WTC11 (cell line): ENCODE measurements around the gene SLC24A3. TPM values are rescaled to one million over a fixed set of nuclear protein-coding genes. Genes with fewer than 3 reads are reported as not detected.

Experiments
- ATAC-seq: fragments of 200-7000 bp; cut with Tn5 transposase; 2 replicates; pipeline ENCODE4 v1.10.0; 2021; ENCODE audit warnings: mild to moderate bottlenecking, moderate library complexity
- CTCF ChIA-PET: fragments of 300-600 bp; sonication (Branson Sonifier 250); formaldehyde crosslinking; loops from one replicate; lab custom pipeline; 2021; ENCODE audit warnings: antibody characterized with exemption; lab: Charles Lee
- POLR2A ChIA-PET: fragments of 350-600 bp; sonication (Branson Sonifier 250); formaldehyde crosslinking; loops from one replicate; lab custom pipeline; 2021; ENCODE audit warnings: antibody characterized with exemption; lab: Charles Lee
- DNase-seq: peaks from one replicate; pipeline ENCODE4 v3.0.0; 2021; ENCODE audit warnings: low spot score
- H3K27ac Mint-ChIP-seq: 2 replicates; pipeline ENCODE4 v1.8.0; 2021; ENCODE audit warnings: mixed read lengths
- H3K27me3 Mint-ChIP-seq: 2 replicates; pipeline ENCODE4 v1.8.0; 2021; ENCODE audit warnings: low read depth, mild to moderate bottlenecking, moderate library complexity, mixed read lengths
- H3K36me3 Mint-ChIP-seq: 2 replicates; pipeline ENCODE4 v1.8.0; 2021; ENCODE audit warnings: mixed read lengths
- H3K4me1 Mint-ChIP-seq: 2 replicates; pipeline ENCODE4 v1.8.0; 2022; ENCODE audit warnings: mixed read lengths
- H3K4me3 Mint-ChIP-seq: 2 replicates; pipeline ENCODE4 v1.8.0; 2021; ENCODE audit warnings: mild to moderate bottlenecking, moderate library complexity, mixed read lengths
- H3K9me3 Mint-ChIP-seq: 2 replicates; pipeline ENCODE4 v1.8.0; 2021; ENCODE audit warnings: mixed read lengths
- EMX1 ChIP-seq: fragments of 250-450 bp; sonication (Bioruptor Pico); IDR thresholded peaks from 2 replicates; pipeline ENCODE4 v1.8.0; 2021; ENCODE audit warnings: mild to moderate bottlenecking
- ETV6 ChIP-seq: sonication (generic); formaldehyde crosslinking; IDR thresholded peaks from 2 replicates; pipeline ENCODE4 v1.8.1; 2022; ENCODE audit warnings: mild to moderate bottlenecking, missing genetic modification reagents
- FOXK1 ChIP-seq: sonication (generic); formaldehyde crosslinking; IDR thresholded peaks from 2 replicates; pipeline ENCODE4 v1.8.0; 2022; ENCODE audit warnings: mild to moderate bottlenecking, moderate library complexity, missing genetic modification reagents
- GABPB1 ChIP-seq: sonication (generic); formaldehyde crosslinking; IDR thresholded peaks from 2 replicates; pipeline ENCODE4 v1.8.1; 2023; ENCODE audit warnings: mild to moderate bottlenecking, missing genetic modification reagents
- HMGA2 ChIP-seq: fragments of 250-450 bp; sonication (Bioruptor Pico); IDR thresholded peaks from 2 replicates; pipeline ENCODE4 v1.4.0; 2021; ENCODE audit warnings: mild to moderate bottlenecking, moderate library complexity
- JAZF1 ChIP-seq: fragments of 250-450 bp; sonication (Bioruptor Pico); IDR thresholded peaks from 2 replicates; pipeline ENCODE4 v1.9.0; 2021; ENCODE audit warnings: moderate library complexity, mild to moderate bottlenecking, inconsistent platforms
- NFYB ChIP-seq: sonication (generic); formaldehyde crosslinking; conservative IDR thresholded peaks from 2 replicates; pipeline ENCODE4 v1.8.0; 2022; ENCODE audit warnings: low read depth, missing genetic modification reagents
- NR3C1 ChIP-seq: sonication (generic); formaldehyde crosslinking; conservative IDR thresholded peaks from 2 replicates; pipeline ENCODE4 v1.8.1; 2023; ENCODE audit warnings: low read depth, mild to moderate bottlenecking, missing genetic modification reagents
- RORB ChIP-seq: fragments of 250-450 bp; sonication (Bioruptor Pico); IDR thresholded peaks from 2 replicates; pipeline ENCODE4 v1.9.0; 2021; ENCODE audit warnings: mild to moderate bottlenecking
- SMAD3 ChIP-seq: sonication (generic); formaldehyde crosslinking; IDR thresholded peaks from 2 replicates; pipeline ENCODE4 v1.8.0; 2022; ENCODE audit warnings: missing genetic modification reagents, mild to moderate bottlenecking, borderline replicate concordance
- SOX15 ChIP-seq: fragments of 250-450 bp; sonication (Bioruptor Pico); IDR thresholded peaks from 2 replicates; pipeline ENCODE4 v1.9.0; 2021; ENCODE audit warnings: mild to moderate bottlenecking
- SP1 ChIP-seq: sonication (generic); formaldehyde crosslinking; conservative IDR thresholded peaks from 2 replicates; pipeline ENCODE4 v1.8.1; 2022; ENCODE audit warnings: missing genetic modification reagents
- TEAD1 ChIP-seq: sonication (generic); formaldehyde crosslinking; IDR thresholded peaks from 2 replicates; pipeline ENCODE4 v1.8.0; 2022; ENCODE audit warnings: mild to moderate bottlenecking, missing genetic modification reagents
- TEAD4 ChIP-seq: sonication (generic); formaldehyde crosslinking; IDR thresholded peaks from 2 replicates; pipeline ENCODE4 v1.8.0; 2022; ENCODE audit warnings: mild to moderate bottlenecking, missing genetic modification reagents
- ZNF138 ChIP-seq: sonication (generic); formaldehyde crosslinking; conservative IDR thresholded peaks from 2 replicates; pipeline ENCODE4 v1.8.1; 2022; ENCODE audit warnings: mild to moderate bottlenecking, moderate library complexity, missing genetic modification reagents
- ZNF219 ChIP-seq: sonication (generic); formaldehyde crosslinking; IDR thresholded peaks from 2 replicates; pipeline ENCODE4 v1.8.0; 2023; ENCODE audit warnings: missing genetic modification reagents, mild to moderate bottlenecking, borderline replicate concordance
- ZNF423 ChIP-seq: fragments of 250-450 bp; sonication (Bioruptor Pico); IDR thresholded peaks from 2 replicates; pipeline ENCODE4 v2.1.2; 2022; ENCODE audit warnings: mild to moderate bottlenecking, moderate library complexity
- total RNA-seq: library from RNA; stranded (reverse); gene quantifications from 3 replicates; pipeline ENCODE4 v1.2.3, GENCODE V29; 2021
- TF ChIP-seq, protein P1 (sequence below): sonication (generic); formaldehyde crosslinking; IDR thresholded peaks from 2 replicates; pipeline ENCODE4 v1.8.0; 2023; ENCODE audit warnings: missing genetic modification reagents, mild to moderate bottlenecking, borderline replicate concordance
- TF ChIP-seq, protein P2 (sequence below): fragments of 250-450 bp; sonication (Bioruptor Pico); IDR thresholded peaks from 2 replicates; pipeline ENCODE4 v1.9.0; 2021; ENCODE audit warnings: moderate library complexity, mild to moderate bottlenecking, inconsistent platforms, borderline replicate concordance
- TF ChIP-seq, protein P3 (sequence below): sonication (generic); formaldehyde crosslinking; IDR thresholded peaks from 2 replicates; pipeline ENCODE4 v1.8.0; 2022; ENCODE audit warnings: mild to moderate bottlenecking, missing genetic modification reagents
- TF ChIP-seq, protein P4 (sequence below): sonication (generic); formaldehyde crosslinking; IDR thresholded peaks from 2 replicates; pipeline ENCODE4 v1.8.1; 2022; ENCODE audit warnings: low read depth, missing genetic modification reagents, borderline replicate concordance
- TF ChIP-seq, protein P5 (sequence below): sonication (generic); formaldehyde crosslinking; IDR thresholded peaks from 2 replicates; pipeline ENCODE4 v1.8.0; 2023; ENCODE audit warnings: missing genetic modification reagents
- TF ChIP-seq, protein P6 (sequence below): sonication (generic); formaldehyde crosslinking; IDR thresholded peaks from 2 replicates; pipeline ENCODE4 v1.8.1; 2022; ENCODE audit warnings: missing genetic modification reagents, borderline replicate concordance
- TF ChIP-seq, protein P7 (sequence below): sonication (generic); formaldehyde crosslinking; IDR thresholded peaks from 2 replicates; pipeline ENCODE4 v1.8.1; 2023; ENCODE audit warnings: mild to moderate bottlenecking, missing genetic modification reagents, moderate library complexity
- TF ChIP-seq, protein P8 (sequence below): sonication (generic); formaldehyde crosslinking; conservative IDR thresholded peaks from 2 replicates; pipeline ENCODE4 v1.8.1; 2022; ENCODE audit warnings: mild to moderate bottlenecking, missing genetic modification reagents
- TF ChIP-seq, protein P9 (sequence below): sonication (generic); formaldehyde crosslinking; IDR thresholded peaks from 2 replicates; pipeline ENCODE4 v1.8.0; 2022; ENCODE audit warnings: mild to moderate bottlenecking, missing genetic modification reagents

SLC24A3 gene
- total RNA-seq, 1 experiment from 2014 or later: 5.7 TPM

DNA sequence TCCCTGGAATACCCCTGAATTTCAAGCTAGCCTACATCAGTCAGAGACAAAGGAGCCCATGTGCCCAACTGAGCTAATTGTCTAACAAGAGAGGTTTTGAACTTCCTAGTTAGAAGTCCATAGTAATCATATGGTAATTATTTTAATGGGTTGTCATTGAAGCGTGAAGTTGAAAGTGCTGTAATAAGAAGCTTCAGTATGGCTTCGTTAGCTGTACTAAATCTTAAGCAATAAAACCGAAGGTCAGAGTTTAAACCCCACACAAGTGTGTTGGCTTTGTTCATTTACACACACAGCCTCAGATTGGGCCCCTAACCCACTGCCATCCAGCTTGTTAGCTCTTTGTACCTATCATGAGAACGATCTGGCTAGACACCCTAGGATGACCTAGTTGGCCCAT, 350.0 kb downstream of the SLC24A3 start:
- POLR2A ChIA-PET: no interaction called here
- no peaks in the 10 kb centered on the region for H3K27me3 Mint-ChIP-seq

DNA sequence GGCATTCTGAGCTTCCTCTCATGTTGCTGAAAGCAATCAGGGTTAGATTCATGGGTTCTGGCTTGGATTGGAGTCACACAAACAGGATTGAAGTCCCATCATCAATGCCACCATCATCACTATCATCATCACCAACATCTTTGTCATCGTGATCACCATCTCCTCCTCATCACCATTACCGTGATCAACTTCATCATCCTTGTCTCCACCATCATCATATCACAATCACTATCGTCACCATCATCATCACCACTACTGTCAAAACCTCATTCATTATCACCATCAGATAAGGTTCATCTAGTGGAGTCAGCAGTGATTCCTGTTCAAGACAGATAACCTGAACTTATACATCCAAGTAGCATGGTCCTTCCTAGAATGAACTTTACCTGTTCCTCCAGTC, 351.8 kb downstream of the SLC24A3 start:
- DNase-seq (no peak), ATAC-seq (no peak)
- Mint-ChIP-seq H3K4me1 (peaks cover 6% of the 10 kb centered on the region), H3K36me3 (no peaks in the 10 kb centered on the region), H3K9me3 (peaks cover 4% of the 10 kb centered on the region; the same call in 1 of the 2 replicates), H3K4me3 (no peak overlapping the region), H3K27me3 (no peaks in the 10 kb centered on the region), H3K27ac (no peak overlapping the region)
- POLR2A ChIA-PET: no interaction called here
- CTCF ChIA-PET: no interaction called here
- TF ChIP-seq, protein P1, sequence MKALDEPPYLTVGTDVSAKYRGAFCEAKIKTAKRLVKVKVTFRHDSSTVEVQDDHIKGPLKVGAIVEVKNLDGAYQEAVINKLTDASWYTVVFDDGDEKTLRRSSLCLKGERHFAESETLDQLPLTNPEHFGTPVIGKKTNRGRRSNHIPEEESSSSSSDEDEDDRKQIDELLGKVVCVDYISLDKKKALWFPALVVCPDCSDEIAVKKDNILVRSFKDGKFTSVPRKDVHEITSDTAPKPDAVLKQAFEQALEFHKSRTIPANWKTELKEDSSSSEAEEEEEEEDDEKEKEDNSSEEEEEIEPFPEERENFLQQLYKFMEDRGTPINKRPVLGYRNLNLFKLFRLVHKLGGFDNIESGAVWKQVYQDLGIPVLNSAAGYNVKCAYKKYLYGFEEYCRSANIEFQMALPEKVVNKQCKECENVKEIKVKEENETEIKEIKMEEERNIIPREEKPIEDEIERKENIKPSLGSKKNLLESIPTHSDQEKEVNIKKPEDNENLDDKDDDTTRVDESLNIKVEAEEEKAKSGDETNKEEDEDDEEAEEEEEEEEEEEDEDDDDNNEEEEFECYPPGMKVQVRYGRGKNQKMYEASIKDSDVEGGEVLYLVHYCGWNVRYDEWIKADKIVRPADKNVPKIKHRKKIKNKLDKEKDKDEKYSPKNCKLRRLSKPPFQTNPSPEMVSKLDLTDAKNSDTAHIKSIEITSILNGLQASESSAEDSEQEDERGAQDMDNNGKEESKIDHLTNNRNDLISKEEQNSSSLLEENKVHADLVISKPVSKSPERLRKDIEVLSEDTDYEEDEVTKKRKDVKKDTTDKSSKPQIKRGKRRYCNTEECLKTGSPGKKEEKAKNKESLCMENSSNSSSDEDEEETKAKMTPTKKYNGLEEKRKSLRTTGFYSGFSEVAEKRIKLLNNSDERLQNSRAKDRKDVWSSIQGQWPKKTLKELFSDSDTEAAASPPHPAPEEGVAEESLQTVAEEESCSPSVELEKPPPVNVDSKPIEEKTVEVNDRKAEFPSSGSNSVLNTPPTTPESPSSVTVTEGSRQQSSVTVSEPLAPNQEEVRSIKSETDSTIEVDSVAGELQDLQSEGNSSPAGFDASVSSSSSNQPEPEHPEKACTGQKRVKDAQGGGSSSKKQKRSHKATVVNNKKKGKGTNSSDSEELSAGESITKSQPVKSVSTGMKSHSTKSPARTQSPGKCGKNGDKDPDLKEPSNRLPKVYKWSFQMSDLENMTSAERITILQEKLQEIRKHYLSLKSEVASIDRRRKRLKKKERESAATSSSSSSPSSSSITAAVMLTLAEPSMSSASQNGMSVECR (CRISPR knock-in tag): no peak
- TF ChIP-seq JAZF1 (no peak), ZNF423 (CRISPR knock-in tag) (no peak), FOXK1 (CRISPR knock-in tag) (no peak), SMAD3 (no peak), TEAD1 (CRISPR knock-in tag) (no peak), NFYB (CRISPR knock-in tag) (no peak), ZNF138 (CRISPR knock-in tag) (no peak), SP1 (CRISPR knock-in tag) (no peak), HMGA2 (CRISPR knock-in tag) (no peak)
- TF ChIP-seq, protein P2, sequence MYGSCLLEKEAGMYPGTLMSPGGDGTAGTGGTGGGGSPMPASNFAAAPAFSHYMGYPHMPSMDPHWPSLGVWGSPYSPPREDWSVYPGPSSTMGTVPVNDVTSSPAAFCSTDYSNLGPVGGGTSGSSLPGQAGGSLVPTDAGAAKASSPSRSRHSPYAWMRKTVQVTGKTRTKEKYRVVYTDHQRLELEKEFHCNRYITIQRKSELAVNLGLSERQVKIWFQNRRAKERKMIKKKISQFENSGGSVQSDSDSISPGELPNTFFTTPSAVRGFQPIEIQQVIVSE (CRISPR knock-in tag): no peak
- TF ChIP-seq, protein P3, sequence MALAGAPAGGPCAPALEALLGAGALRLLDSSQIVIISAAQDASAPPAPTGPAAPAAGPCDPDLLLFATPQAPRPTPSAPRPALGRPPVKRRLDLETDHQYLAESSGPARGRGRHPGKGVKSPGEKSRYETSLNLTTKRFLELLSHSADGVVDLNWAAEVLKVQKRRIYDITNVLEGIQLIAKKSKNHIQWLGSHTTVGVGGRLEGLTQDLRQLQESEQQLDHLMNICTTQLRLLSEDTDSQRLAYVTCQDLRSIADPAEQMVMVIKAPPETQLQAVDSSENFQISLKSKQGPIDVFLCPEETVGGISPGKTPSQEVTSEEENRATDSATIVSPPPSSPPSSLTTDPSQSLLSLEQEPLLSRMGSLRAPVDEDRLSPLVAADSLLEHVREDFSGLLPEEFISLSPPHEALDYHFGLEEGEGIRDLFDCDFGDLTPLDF (CRISPR knock-in tag): no peak
- TF ChIP-seq, protein P4, sequence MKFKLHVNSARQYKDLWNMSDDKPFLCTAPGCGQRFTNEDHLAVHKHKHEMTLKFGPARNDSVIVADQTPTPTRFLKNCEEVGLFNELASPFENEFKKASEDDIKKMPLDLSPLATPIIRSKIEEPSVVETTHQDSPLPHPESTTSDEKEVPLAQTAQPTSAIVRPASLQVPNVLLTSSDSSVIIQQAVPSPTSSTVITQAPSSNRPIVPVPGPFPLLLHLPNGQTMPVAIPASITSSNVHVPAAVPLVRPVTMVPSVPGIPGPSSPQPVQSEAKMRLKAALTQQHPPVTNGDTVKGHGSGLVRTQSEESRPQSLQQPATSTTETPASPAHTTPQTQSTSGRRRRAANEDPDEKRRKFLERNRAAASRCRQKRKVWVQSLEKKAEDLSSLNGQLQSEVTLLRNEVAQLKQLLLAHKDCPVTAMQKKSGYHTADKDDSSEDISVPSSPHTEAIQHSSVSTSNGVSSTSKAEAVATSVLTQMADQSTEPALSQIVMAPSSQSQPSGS (CRISPR knock-in tag): no peak
- TF ChIP-seq, protein P5, sequence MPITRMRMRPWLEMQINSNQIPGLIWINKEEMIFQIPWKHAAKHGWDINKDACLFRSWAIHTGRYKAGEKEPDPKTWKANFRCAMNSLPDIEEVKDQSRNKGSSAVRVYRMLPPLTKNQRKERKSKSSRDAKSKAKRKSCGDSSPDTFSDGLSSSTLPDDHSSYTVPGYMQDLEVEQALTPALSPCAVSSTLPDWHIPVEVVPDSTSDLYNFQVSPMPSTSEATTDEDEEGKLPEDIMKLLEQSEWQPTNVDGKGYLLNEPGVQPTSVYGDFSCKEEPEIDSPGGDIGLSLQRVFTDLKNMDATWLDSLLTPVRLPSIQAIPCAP (CRISPR knock-in tag): no peak

More for the DNA sequence above, 350.0 kb downstream of the SLC24A3 start:
- peaks cover 4% of the 10 kb centered on the region; the same call in 1 of the 2 replicates for H3K9me3 Mint-ChIP-seq
- no peak for ATAC-seq
- H3K4me1 Mint-ChIP-seq: peaks cover 6% of the 10 kb centered on the region
- CTCF ChIA-PET: no interaction called here
- no peak for TF ChIP-seq RORB
- TF ChIP-seq NR3C1: no peak
- TF ChIP-seq, protein P6, sequence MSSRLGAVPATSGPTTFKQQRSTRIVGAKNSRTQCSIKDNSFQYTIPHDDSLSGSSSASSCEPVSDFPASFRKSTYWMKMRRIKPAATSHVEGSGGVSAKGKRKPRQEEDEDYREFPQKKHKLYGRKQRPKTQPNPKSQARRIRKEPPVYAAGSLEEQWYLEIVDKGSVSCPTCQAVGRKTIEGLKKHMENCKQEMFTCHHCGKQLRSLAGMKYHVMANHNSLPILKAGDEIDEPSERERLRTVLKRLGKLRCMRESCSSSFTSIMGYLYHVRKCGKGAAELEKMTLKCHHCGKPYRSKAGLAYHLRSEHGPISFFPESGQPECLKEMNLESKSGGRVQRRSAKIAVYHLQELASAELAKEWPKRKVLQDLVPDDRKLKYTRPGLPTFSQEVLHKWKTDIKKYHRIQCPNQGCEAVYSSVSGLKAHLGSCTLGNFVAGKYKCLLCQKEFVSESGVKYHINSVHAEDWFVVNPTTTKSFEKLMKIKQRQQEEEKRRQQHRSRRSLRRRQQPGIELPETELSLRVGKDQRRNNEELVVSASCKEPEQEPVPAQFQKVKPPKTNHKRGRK (CRISPR knock-in tag): no peak
- no peak for TF ChIP-seq GABPB1 (CRISPR knock-in tag)
- no peak for TF ChIP-seq EMX1 (CRISPR knock-in tag)
- TF ChIP-seq, protein P7, sequence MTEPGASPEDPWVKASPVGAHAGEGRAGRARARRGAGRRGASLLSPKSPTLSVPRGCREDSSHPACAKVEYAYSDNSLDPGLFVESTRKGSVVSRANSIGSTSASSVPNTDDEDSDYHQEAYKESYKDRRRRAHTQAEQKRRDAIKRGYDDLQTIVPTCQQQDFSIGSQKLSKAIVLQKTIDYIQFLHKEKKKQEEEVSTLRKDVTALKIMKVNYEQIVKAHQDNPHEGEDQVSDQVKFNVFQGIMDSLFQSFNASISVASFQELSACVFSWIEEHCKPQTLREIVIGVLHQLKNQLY (CRISPR knock-in tag): no peak
- TF ChIP-seq SOX15: no peak
- TF ChIP-seq, protein P8, sequence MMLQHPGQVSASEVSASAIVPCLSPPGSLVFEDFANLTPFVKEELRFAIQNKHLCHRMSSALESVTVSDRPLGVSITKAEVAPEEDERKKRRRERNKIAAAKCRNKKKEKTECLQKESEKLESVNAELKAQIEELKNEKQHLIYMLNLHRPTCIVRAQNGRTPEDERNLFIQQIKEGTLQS (CRISPR knock-in tag): no peak
- TF ChIP-seq, protein P9, sequence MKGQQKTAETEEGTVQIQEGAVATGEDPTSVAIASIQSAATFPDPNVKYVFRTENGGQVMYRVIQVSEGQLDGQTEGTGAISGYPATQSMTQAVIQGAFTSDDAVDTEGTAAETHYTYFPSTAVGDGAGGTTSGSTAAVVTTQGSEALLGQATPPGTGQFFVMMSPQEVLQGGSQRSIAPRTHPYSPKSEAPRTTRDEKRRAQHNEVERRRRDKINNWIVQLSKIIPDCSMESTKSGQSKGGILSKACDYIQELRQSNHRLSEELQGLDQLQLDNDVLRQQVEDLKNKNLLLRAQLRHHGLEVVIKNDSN: no peak
- no peak for TF ChIP-seq TEAD4 (CRISPR knock-in tag)
- TF ChIP-seq, protein P3 (CRISPR knock-in tag): no peak
- TF ChIP-seq ZNF219 (CRISPR knock-in tag): no peak
- no peak for TF ChIP-seq ETV6 (CRISPR knock-in tag)
- H3K27ac Mint-ChIP-seq: no peak overlapping the region
- no peak overlapping the region for H3K4me3 Mint-ChIP-seq
- DNase-seq: no peak
- no peaks in the 10 kb centered on the region for H3K36me3 Mint-ChIP-seq
